Activated naive CD4-positive, alpha-beta T cell treated with anti-CD3 and anti-CD28 coated beads, Interleukin-2, amount 50 U/mL, for 72 hours (primary cell): ENCODE measurements around the gene BCL11B. TPM values are rescaled to one million over a fixed set of nuclear protein-coding genes. Genes with fewer than 3 reads are reported as not detected.

ENCODE experiments used
- total RNA-seq, 2 donors: library from RNA; stranded (reverse); gene quantifications; one replicate each; pipeline ENCODE4 v1.2.3, GENCODE V29; 2022

The BCL11B gene
- total RNA-seq, 2 donors from 2014 or later, result 57.8 to 65.7 TPM

Other genes starting within 250 kb of the BCL11B start
- 10 to 100 TPM; 42.3 to 49.8 TPM for gene SETD3, start 208.7 kb upstream of the BCL11B start, total RNA-seq
- 10 to 100 TPM; 86.8 to 90.8 TPM for gene CCNK, start 209.2 kb upstream of the BCL11B start, total RNA-seq